ENCODE measurements around the gene TAX1BP3.

TAX1BP3 gene

GRCh38 chr17:3688027-3688553 is 19.7 kb upstream of the TAX1BP3 start:
- DNase-seq (ENCODE audit: low read depth, low spot score), result no peak

- DNase-seq (ENCODE audit: low read depth, low spot score), result no peak
These were observed 16.8 kb upstream of the TAX1BP3 start for GRCh38 chr17:3685174-3685573.

GRCh38 chr17:3683054-3683511 is 14.7 kb upstream of the TAX1BP3 start:
- DNase-seq (ENCODE audit: low read depth, low spot score), result peak; percentile 27

- DNase-seq (ENCODE audit: low read depth, low spot score), result no peak
These were observed 13.7 kb upstream of the TAX1BP3 start for GRCh38 chr17:3682033-3682432.

GRCh38 chr17:3681565-3681964 is 13.2 kb upstream of the TAX1BP3 start:
- no peak for DNase-seq (ENCODE audit: low read depth, low spot score)

- no peak for DNase-seq (ENCODE audit: low read depth, low spot score)
These were observed 12.7 kb upstream of the TAX1BP3 start for GRCh38 chr17:3681057-3681456.

GRCh38 chr17:3679531-3680126 is 11.3 kb upstream of the TAX1BP3 start:
- no peak for DNase-seq (ENCODE audit: low read depth, low spot score)

- no peak for DNase-seq (ENCODE audit: low read depth, low spot score)
These were observed 10.6 kb upstream of the TAX1BP3 start for GRCh38 chr17:3678821-3679530.

- DNase-seq (ENCODE audit: low read depth, low spot score), result no peak
These were observed 9.9 kb upstream of the TAX1BP3 start for GRCh38 chr17:3678095-3678820.

- no peak for DNase-seq (ENCODE audit: low read depth, low spot score)
These were observed 7.5 kb upstream of the TAX1BP3 start for GRCh38 chr17:3675886-3676285.

- DNase-seq (ENCODE audit: low read depth, low spot score), result no peak
These were observed 4.2 kb upstream of the TAX1BP3 start for GRCh38 chr17:3672571-3672970.

- no peak for DNase-seq (ENCODE audit: low read depth, low spot score)
These were observed 1.2 kb upstream of the TAX1BP3 start for GRCh38 chr17:3669548-3669947.

- DNase-seq (ENCODE audit: low read depth, low spot score), result no peak
These were observed 638 bp upstream of the TAX1BP3 start for GRCh38 chr17:3669085-3669347.

- no peak for DNase-seq (ENCODE audit: low read depth, low spot score)
These were observed 756 bp downstream of the TAX1BP3 start for GRCh38 chr17:3667366-3668278.

GRCh38 chr17:3666516-3666915 is 1.9 kb downstream of the TAX1BP3 start:
- DNase-seq (ENCODE audit: low read depth, low spot score), result no peak

- DNase-seq (ENCODE audit: low read depth, low spot score), result no peak
These were observed 2.5 kb downstream of the TAX1BP3 start for GRCh38 chr17:3665834-3666233.

GRCh38 chr17:3663102-3664011 is 5.0 kb downstream of the TAX1BP3 start:
- no peak for DNase-seq (ENCODE audit: low read depth, low spot score)

- DNase-seq (ENCODE audit: low read depth, low spot score), result no peak
These were observed 8.0 kb downstream of the TAX1BP3 start for GRCh38 chr17:3660311-3660891.

GRCh38 chr17:3659541-3660111 is 8.8 kb downstream of the TAX1BP3 start:
- DNase-seq (ENCODE audit: low read depth, low spot score), result no peak

Data from activated naive CD8-positive, alpha-beta T cell treated with anti-CD3 and anti-CD28 coated beads, Interleukin-2, amount 50 U/mL, for 16 hours (primary cell).